GM19238 (cell line): ENCODE results near the gene ZBTB17.
"Not testable (repeated sequence)": the region's sequence is repeated elsewhere in the genome, so short reads cannot be mapped to it uniquely, and the experiment has no call there.

Experiments used
- DNase-seq: peaks from one replicate; pipeline ENCODE4 v3.0.0; 2011; ENCODE audit warnings: low spot score; ENCODE audit not compliant: insufficient read length

ZBTB17 gene

GRCh38 chr1:15896841-15897610 is 78.9 kb downstream of the ZBTB17 start:
- not testable (repeated sequence) for DNase-seq

DNA sequence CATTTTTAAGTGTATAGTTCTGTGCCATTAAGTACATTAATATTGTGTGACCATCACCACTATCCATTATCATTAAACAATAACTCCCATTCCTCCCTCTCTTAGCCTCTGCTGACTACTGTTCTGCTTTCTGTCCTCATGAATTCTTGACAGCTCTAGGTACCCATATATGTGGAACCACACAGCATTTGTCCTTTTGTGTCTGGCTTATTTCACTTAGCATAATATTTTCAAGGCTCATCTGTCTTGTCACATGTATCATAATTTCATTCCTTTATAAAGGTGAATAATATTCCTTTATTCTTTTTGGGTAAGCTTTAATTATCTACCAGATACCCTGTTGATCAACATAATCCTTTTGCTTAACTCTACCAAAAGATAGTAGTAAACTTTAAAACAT is 80.7 kb downstream of the ZBTB17 start:
- no peak for DNase-seq

DNA sequence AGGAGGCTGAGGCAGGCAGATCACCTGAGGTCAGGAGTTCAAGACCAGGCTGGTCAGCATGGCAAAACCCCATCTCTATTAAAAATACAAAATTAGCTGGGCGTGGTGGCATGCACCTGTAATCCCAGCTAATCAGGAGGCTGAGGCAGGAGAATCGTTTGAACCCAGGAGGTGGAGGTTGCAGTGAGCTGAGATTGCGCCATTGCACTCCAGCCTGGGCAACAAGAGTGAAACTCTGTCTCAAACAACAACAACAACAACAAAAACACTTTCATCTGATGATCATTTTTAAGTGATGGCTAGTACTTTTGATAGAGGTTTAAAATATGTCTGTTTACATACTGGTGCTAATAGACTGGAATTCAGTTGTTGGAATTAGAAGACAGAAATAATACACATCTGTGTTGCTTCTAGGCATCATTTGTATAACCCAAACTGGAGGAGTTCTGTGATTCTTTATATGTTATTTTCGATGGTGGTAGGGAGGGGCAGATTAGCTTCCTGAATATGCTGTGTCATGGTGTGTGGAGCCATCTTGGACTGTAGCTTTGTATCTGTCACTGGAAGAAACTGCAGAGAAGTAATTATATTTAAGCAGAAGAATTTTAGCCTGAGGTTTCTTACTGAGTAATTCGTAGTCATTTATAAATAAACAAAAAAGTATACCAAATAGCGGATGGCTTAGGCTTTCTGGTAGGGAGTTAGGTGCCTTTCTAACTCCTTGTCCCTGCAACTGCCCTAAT is 82.9 kb downstream of the ZBTB17 start:
- not testable (repeated sequence) for DNase-seq
